B cell (primary cell): ENCODE measurements around the gene GLI1. TPM values are rescaled to one million over a fixed set of nuclear protein-coding genes. Genes with fewer than 3 reads are reported as not detected.

Source experiments
- ATAC-seq: fragments of 200-7000 bp; cut with Tn5 transposase; one replicate; pipeline ENCODE4 v1.10.0; 2021; ENCODE audit warnings: low read depth, mild to moderate bottlenecking, moderate number of reproducible peaks, moderate library complexity
- CTCF ChIA-PET: fragments of 350-600 bp; sonication (Branson Sonifier 250); formaldehyde crosslinking; loops from one replicate; lab custom pipeline; 2021; ENCODE audit warnings: antibody characterized with exemption, inconsistent platforms; lab: Charles Lee
- POLR2A ChIA-PET: fragments of 350-600 bp; sonication (Branson Sonifier 250); formaldehyde crosslinking; loops from one replicate; lab custom pipeline; 2021; ENCODE audit warnings: antibody characterized with exemption; lab: Charles Lee
- DNase-seq: peaks from one replicate; pipeline ENCODE4 v3.0.0; 2013
- H2AFZ ChIP-seq: 2 replicates; pipeline ENCODE4 v1.6.1; 2012; ENCODE audit warnings: mild to moderate bottlenecking, low read depth, low read length; ENCODE audit not compliant: insufficient read depth, poor library complexity, severe bottlenecking
- H3K27ac ChIP-seq, 2 donors: 1 replicate in 1 of 2; 2 replicates in 1 of 2; pipeline ENCODE4 v1.5.1; 2012 to 2013; ENCODE audit warnings: low read length in 2 of 2, mild to moderate bottlenecking in 2 of 2, moderate library complexity in 1 of 2
- H3K27me3 ChIP-seq, 4 experiments: fragments of 200-600 bp in 1 of 4; sonication (generic) in 1 of 4; replicated peaks in 1 of 4; 1 replicate in 2 of 4; 2 replicates in 2 of 4; pipeline versions ENCODE4 v1.6.1 to v1.7.0; 2013 to 2016; ENCODE audit warnings: low read length in 3 of 4, mild to moderate bottlenecking in 2 of 4, mixed read lengths in 1 of 4, moderate library complexity in 1 of 4; ENCODE audit not compliant: insufficient read depth in 4 of 4, control insufficient read depth in 3 of 4; ENCODE audit errors: control extremely low read depth in 1 of 4
- H3K36me3 ChIP-seq, 2 experiments: replicated peaks in 1 of 2; 1 replicate in 1 of 2; 2 replicates in 1 of 2; pipeline versions ENCODE4 v1.6.1 to v1.7.1; 2013; ENCODE audit warnings: low read length in 1 of 2; ENCODE audit not compliant: insufficient read depth in 2 of 2, control insufficient read depth in 1 of 2; ENCODE audit errors: control extremely low read depth in 1 of 2, extremely low read depth in 1 of 2
- H3K4me1 ChIP-seq, 2 donors: fragments of 200-600 bp in 1 of 2; sonication (generic) in 1 of 2; 1 replicate in 1 of 2; 2 replicates in 1 of 2; pipeline versions ENCODE4 v1.5.1 to v1.6.1; 2013 to 2017; ENCODE audit warnings: low read length in 2 of 2; ENCODE audit not compliant: control insufficient read depth in 2 of 2, insufficient read depth in 2 of 2
- H3K4me2 ChIP-seq: replicated peaks from 2 replicates; pipeline ENCODE3; 2012; ENCODE audit warnings: mild to moderate bottlenecking, low read depth, low read length; ENCODE audit not compliant: poor library complexity, severe bottlenecking
- H3K4me3 ChIP-seq, 5 experiments: fragments of 200-600 bp in 1 of 5; sonication (generic) in 1 of 5; 1 replicate in 3 of 5; 2 replicates in 2 of 5; pipeline versions ENCODE4 v1.5.1 to v1.7.0; 2011 to 2016; ENCODE audit warnings: low read length in 4 of 5, mild to moderate bottlenecking in 4 of 5, low read depth in 2 of 5, control low read depth in 1 of 5, moderate library complexity in 1 of 5; ENCODE audit not compliant: insufficient read depth in 1 of 5; ENCODE audit errors: control extremely low read depth in 1 of 5, extremely low read depth in 1 of 5
- H3K79me2 ChIP-seq: fragments of 200-600 bp; sonication (generic); one replicate; pipeline ENCODE4 v1.6.0; 2016; ENCODE audit warnings: low read length; ENCODE audit not compliant: control insufficient read depth, insufficient read depth
- H3K9ac ChIP-seq: fragments of 200-600 bp; sonication (generic); 2 replicates; pipeline ENCODE4 v1.6.1; 2017; ENCODE audit warnings: mild to moderate bottlenecking, low read length, moderate library complexity
- H3K9me3 ChIP-seq, 3 donors: one replicate each; pipeline versions ENCODE4 v1.6.1 to v1.7.1; 2013; ENCODE audit warnings: low read length in 2 of 3; ENCODE audit not compliant: control insufficient read depth in 2 of 3, insufficient read depth in 1 of 3; ENCODE audit errors: control extremely low read depth in 1 of 3
- H4K20me1 ChIP-seq: 2 replicates; pipeline ENCODE4 v1.6.0; 2012; ENCODE audit warnings: mild to moderate bottlenecking, low read length; ENCODE audit not compliant: insufficient read depth, control insufficient read depth, poor library complexity, severe bottlenecking
- H3K27ac Mint-ChIP-seq: one replicate; pipeline ENCODE4 v1.8.0; 2021; ENCODE audit warnings: mixed read lengths
- H3K27me3 Mint-ChIP-seq: one replicate; pipeline ENCODE4 v1.8.0; 2021; ENCODE audit warnings: mixed read lengths
- H3K4me1 Mint-ChIP-seq: one replicate; pipeline ENCODE4 v1.8.0; 2021; ENCODE audit warnings: mixed read lengths
- H3K4me3 Mint-ChIP-seq: one replicate; pipeline ENCODE4 v1.8.0; 2021; ENCODE audit warnings: mixed read lengths
- H3K9me3 Mint-ChIP-seq: one replicate; pipeline ENCODE4 v1.8.0; 2022; ENCODE audit warnings: mixed read lengths; ENCODE audit not compliant: insufficient read depth
- CTCF ChIP-seq: fragments of 200-600 bp; IDR thresholded peaks from one replicate; pipeline ENCODE4 v1.8.0; 2022; ENCODE audit warnings: antibody characterized with exemption, mild to moderate bottlenecking
- EZH2 ChIP-seq: IDR thresholded peaks from 2 replicates; pipeline ENCODE4 v1.6.1; 2012; ENCODE audit warnings: borderline replicate concordance, low read depth, mild to moderate bottlenecking, moderate library complexity, low read length; ENCODE audit not compliant: insufficient read depth, poor library complexity, severe bottlenecking
- WGBS: methylation state at CpG from one replicate; pipeline ENCODE4 v1.1.5; 2013; ENCODE audit warnings: missing lambda C conversion rate; ENCODE audit not compliant: insufficient coverage; 5-methylcytosine and 5-hydroxymethylcytosine counted together
- intact Hi-C: fragments of 100-400 bp; cut with micrococcal nuclease; formaldehyde crosslinking; loops from one replicate; pipeline ENCODE4 v1.10.0; 2022
- polyA plus RNA-seq: library from polyadenylated mRNA; depleted of rRNA; stranded (reverse); fragments of >200 nt; gene quantifications from 2 replicates; pipeline ENCODE4 v1.2.3, GENCODE V29; 2012
- total RNA-seq, 2 donors: library from RNA; stranded (reverse); fragments of 120-200 nt in 1 of 2; gene quantifications; 1 replicate in 1 of 2; 2 replicates in 1 of 2; pipeline versions ENCODE4 v1.2.3 to v1.2.4, GENCODE V29; 2013 to 2022

Gene GLI1
- total and polyA plus RNA-seq, 2 donors (not counting 1 experiment from before 2014, with no cell fraction given): 4.1 to 5.4 TPM

- 45% methylated on average over 7 of the region's 12 CpGs for WGBS
- Histone ChIP-seq H3K27ac (peak overlapping the region; percentile 91 to 99), H3K27me3 (no peaks in the 10 kb centered on the region), H2AFZ (peak overlapping the region; percentile 53), H3K4me1 (peaks cover 62 to 87% of the 10 kb centered on the region in 2 donors), H3K9me3 (no peaks in the 10 kb centered on the region), H4K20me1 (peaks cover 11% of the 10 kb centered on the region), H3K4me2 (peak overlapping the region; percentile 95), H3K36me3 (peaks cover 2 to 20% of the 10 kb centered on the region in 2 experiments), H3K9ac (peak overlapping the region; percentile 88), H3K79me2 (peaks cover 73% of the 10 kb centered on the region), H3K4me3 (peak overlapping the region; percentile 78 to 94 (median 85))
- DNase-seq: peak; percentile 72
- Mint-ChIP-seq H3K4me3 (peak overlapping the region; percentile 99), H3K4me1 (peaks cover 79% of the 10 kb centered on the region), H3K27me3 (no peaks in the 10 kb centered on the region), H3K9me3 (no peaks in the 10 kb centered on the region), H3K27ac (peak overlapping the region; percentile 98)
- TF ChIP-seq EZH2 (no peak), CTCF (no peak)
- intact Hi-C loops: loop anchor here (2.0 to 5.0 kb wide), 2 partner anchors 45 to 144 kb away; partner anchors contain the start of gene MBD6
- CTCF ChIA-PET: interaction anchor here (0.6 to 10.4 kb wide), 8 partner anchors 9 to 252 kb away, joined by 3 to 166 read pairs (median 6); partner anchors contain the start of genes DDIT3, GLI1 and MARS1
- ATAC-seq: peak; percentile 50
- POLR2A ChIA-PET: interaction anchor here (1.0 to 5.3 kb wide), 6 partner anchors 8 to 42 kb away, joined by 3 to 39 read pairs (median 8); partner anchors contain the start of gene DDIT3
Observed at GRCh38 chr12:57477710-57478681, 18.4 kb downstream of the GLI1 start.
